AG09309 (cell line): Measurements from ENCODE around the gene ACACB.
A peak's percentile ranks its signal among the peaks of the same experiment; 100 is the strongest.

Source experiments
- DNase-seq: peaks from one replicate; pipeline ENCODE4 v3.0.0-alpha.2; 2010; ENCODE audit warnings: low read depth
- H3K4me3 ChIP-seq: 2 replicates; pipeline ENCODE4 v1.5.1; 2011; ENCODE audit warnings: mild to moderate bottlenecking, low read depth, low read length, moderate library complexity; ENCODE audit not compliant: control insufficient read depth
- CTCF ChIP-seq: IDR thresholded peaks from 2 replicates; pipeline ENCODE4 v1.5.1; 2011; ENCODE audit warnings: mild to moderate bottlenecking, low read depth, low read length, inconsistent platforms; ENCODE audit not compliant: insufficient read depth, control insufficient read depth; ENCODE audit errors: missing control alignments

ACACB gene

DNA sequence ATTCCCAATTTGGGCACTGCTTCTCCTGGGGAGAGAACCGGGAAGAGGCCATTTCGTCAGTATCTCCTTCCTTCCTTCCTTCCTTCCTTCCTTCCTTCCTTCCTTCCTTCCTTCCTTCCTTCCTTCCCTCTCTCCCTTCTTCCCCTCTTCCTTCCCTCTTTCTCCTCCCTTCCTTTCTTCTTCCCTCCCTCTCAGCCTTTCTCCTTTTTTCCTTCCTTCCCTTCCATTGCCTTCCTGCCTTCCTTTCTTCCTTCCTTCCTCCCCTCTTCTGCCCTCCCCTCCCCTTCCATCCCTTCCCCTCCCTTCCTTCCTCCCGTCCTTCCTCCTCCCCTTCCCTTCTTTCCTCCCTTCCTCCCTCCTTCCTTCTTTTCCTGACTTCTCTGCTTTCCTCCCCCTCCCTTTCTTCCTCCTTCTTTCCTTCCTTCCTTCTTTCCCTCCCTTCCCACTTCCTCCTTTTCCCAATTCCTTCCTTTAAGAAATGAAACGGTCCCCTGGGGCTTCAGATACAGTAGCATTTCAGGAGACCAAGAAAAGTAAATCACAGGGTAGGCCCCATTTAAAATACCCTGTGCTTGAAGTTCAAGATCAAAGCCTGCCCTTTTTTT lies 71.8 kb downstream of the ACACB start:
- DNase-seq, result no peak
- TF ChIP-seq CTCF, result no peak

DNA sequence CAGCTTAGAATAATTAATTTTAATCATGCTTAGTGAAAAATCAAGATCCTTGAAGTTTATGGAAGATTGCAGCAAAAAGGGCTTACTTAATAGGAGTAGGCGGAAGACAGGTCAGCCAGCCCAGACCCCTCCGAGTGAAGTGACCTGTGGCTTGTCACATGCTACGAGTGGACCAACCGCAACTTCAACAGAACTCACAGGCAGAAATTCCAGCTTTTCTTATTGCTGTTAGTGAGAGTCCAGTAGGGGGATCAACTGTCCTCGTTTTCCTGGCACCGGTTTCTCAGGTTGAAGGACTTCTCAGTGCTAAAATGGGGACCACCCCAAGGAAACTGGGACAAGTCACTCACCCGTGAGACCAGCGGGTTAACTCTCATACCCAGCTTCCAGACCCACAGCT lies 72.9 kb downstream of the ACACB start:
- DNase-seq, result no peak
- no peak for TF ChIP-seq CTCF
- no peak overlapping the region for H3K4me3 ChIP-seq

More for the DNA sequence above, 71.8 kb downstream of the ACACB start:
- H3K4me3 ChIP-seq, result no peak overlapping the region

GRCh38 chr12:109191621-109192250 lies 75.3 kb downstream of the ACACB start:
- no peak for TF ChIP-seq CTCF
- DNase-seq, result no peak
- no peak overlapping the region for H3K4me3 ChIP-seq

DNA sequence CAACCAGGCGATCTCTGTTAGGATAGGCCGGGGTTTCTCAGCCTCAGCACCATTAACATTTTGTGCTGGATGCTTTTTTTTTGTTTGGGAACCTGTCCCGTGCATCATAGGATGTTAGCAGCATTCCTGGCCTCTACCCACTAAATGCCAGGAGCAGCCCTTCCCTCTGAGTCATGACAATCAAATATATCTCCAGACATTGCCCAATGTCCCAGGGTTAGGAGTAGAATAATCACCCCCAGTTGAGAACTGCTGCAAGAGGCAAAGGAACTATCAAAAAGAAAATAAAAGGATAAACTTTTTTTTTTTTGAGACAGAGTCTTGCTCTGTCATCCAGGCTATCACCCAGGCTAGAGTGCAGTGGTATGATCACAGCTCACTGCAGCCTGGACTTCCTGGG lies 76.0 kb downstream of the ACACB start:
- no peak overlapping the region for H3K4me3 ChIP-seq
- peak; percentile 67 for DNase-seq
- TF ChIP-seq CTCF, result no peak

DNA sequence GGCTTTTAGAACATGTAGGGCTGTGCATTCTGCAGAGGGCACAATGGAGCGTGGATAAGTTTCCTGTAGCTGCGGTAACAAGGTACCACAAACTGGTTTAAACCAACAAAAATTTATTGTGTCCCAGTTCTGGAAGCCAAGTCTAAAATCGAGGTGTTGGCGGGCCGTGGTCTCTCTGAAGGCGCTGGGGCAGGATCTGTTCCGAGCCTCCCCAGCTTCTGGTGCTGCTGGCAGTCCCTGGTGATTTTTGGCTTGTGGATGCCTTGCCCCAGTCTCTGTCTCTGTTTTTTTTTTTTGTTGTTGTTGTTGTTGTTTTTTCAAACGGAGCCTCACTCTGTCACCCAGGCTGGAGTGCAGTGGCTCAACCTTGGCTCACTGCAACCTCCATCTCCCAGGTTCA lies 77.5 kb downstream of the ACACB start:
- no peak for DNase-seq
- no peak for TF ChIP-seq CTCF
- no peak overlapping the region for H3K4me3 ChIP-seq

DNA sequence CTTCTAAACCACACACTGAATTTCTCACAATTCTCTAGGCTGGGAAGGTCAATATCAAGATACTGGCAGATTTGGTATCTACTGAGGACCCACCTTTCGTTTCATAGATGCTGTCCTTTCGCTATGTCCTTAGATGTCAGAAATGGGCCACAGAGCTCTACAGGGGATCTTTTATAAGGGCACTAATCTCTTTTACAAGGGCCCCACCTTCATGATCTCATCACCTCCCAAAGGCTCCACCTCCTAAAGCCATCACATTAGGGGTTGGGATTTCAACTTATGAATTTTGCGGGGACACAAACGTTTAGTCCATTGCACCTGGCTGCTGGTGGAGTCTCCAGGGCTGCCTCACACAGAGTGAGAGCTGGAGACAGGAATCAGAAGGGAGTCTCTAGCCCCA lies 79.9 kb downstream of the ACACB start:
- no peak overlapping the region for H3K4me3 ChIP-seq
- TF ChIP-seq CTCF, result no peak
- no peak for DNase-seq

GRCh38 chr12:109197327-109197726 lies 80.9 kb downstream of the ACACB start:
- no peak for DNase-seq
- TF ChIP-seq CTCF, result no peak
- no peak overlapping the region for H3K4me3 ChIP-seq
